Muscle of leg (tissue), 11 donors: ENCODE measurements around the gene ABTB2. TPM values are rescaled to one million over a fixed set of nuclear protein-coding genes. Genes with fewer than 3 reads are reported as not detected.

Experiments used
- DNase-seq: peaks from one replicate; pipeline ENCODE4 v3.0.0; 2013
- H3K27ac ChIP-seq: one replicate; pipeline ENCODE4 v1.5.1; 2013; ENCODE audit warnings: mild to moderate bottlenecking, low read length, control low read depth
- H3K27me3 ChIP-seq: one replicate; pipeline ENCODE4 v1.6.1; 2013; ENCODE audit warnings: low read length; ENCODE audit not compliant: control insufficient read depth, insufficient read depth
- H3K36me3 ChIP-seq: one replicate; pipeline ENCODE4 v1.6.1; 2013; ENCODE audit warnings: low read length; ENCODE audit not compliant: control insufficient read depth, insufficient read depth
- H3K4me1 ChIP-seq: one replicate; pipeline ENCODE4 v1.6.1; 2013; ENCODE audit warnings: low read length; ENCODE audit not compliant: control insufficient read depth, insufficient read depth
- H3K4me3 ChIP-seq: one replicate; pipeline ENCODE4 v1.5.1; 2013; ENCODE audit warnings: low read length, control low read depth
- H3K9me3 ChIP-seq: replicated peaks from 2 replicates; pipeline ENCODE4 v1.6.1; 2013; ENCODE audit warnings: low read depth, low read length; ENCODE audit not compliant: control insufficient read depth
- WGBS: methylation state at CpG from one replicate; pipeline ENCODE4 v1.1.5; 2013; ENCODE audit warnings: missing lambda C conversion rate; ENCODE audit not compliant: insufficient coverage; 5-methylcytosine and 5-hydroxymethylcytosine counted together
- polyA plus RNA-seq, 8 donors: library from polyadenylated mRNA; unstranded; fragments of 120-200 nt; gene quantifications; one replicate each; pipeline versions ENCODE4 v1.2.1 to v1.2.3, GENCODE V29; 2013; ENCODE audit warnings: inconsistent platforms in 1 of 8, low replicate concordance in 1 of 8; ENCODE audit not compliant: insufficient read length in 8 of 8, insufficient read depth in 1 of 8
- total RNA-seq: library from RNA; stranded (reverse); fragments of 120-200 nt; gene quantifications from one replicate; pipeline ENCODE4 v1.2.4, GENCODE V29; 2013

ABTB2 gene
- total and polyA plus RNA-seq, 9 donors = 3.5 to 8.5 (median 6.5) TPM

- Histone ChIP-seq H3K4me3 (no peak overlapping the region), H3K4me1 (no peaks in the 10 kb centered on the region), H3K9me3 (no peaks in the 10 kb centered on the region), H3K36me3 (peaks cover 90% of the 10 kb centered on the region), H3K27ac (no peak overlapping the region), H3K27me3 (no peaks in the 10 kb centered on the region)
- no peak for DNase-seq
- 100% methylated on average over 1 of the region's 3 CpGs for WGBS
Measured at GRCh38 chr11:34135439-34135838, 222.4 kb downstream of the ABTB2 start.

GRCh38 chr11:34134765-34135164 lies 223.0 kb downstream of the ABTB2 start:
- H3K4me1 ChIP-seq = no peaks in the 10 kb centered on the region
- H3K4me3 ChIP-seq = no peak overlapping the region
- DNase-seq = no peak
- H3K27ac ChIP-seq = no peak overlapping the region
- no peaks in the 10 kb centered on the region for H3K9me3 ChIP-seq
- peaks cover 86% of the 10 kb centered on the region for H3K36me3 ChIP-seq
- no CpG with 5 or more reads among the region's 5 CpGs for WGBS
- no peaks in the 10 kb centered on the region for H3K27me3 ChIP-seq

- 87% methylated on average over 4 of the region's 4 CpGs for WGBS
- Histone ChIP-seq H3K4me3 (no peak overlapping the region), H3K9me3 (no peaks in the 10 kb centered on the region), H3K27ac (no peak overlapping the region), H3K4me1 (no peaks in the 10 kb centered on the region), H3K36me3 (peaks cover 73% of the 10 kb centered on the region), H3K27me3 (no peaks in the 10 kb centered on the region)
- DNase-seq = no peak
Measured at GRCh38 chr11:34132261-34132965, 225.4 kb downstream of the ABTB2 start.

- Histone ChIP-seq H3K27me3 (no peaks in the 10 kb centered on the region), H3K4me3 (no peak overlapping the region), H3K4me1 (no peaks in the 10 kb centered on the region), H3K36me3 (peaks cover 68% of the 10 kb centered on the region), H3K27ac (no peak overlapping the region), H3K9me3 (no peaks in the 10 kb centered on the region)
- WGBS = no CpG with 5 or more reads among the region's 3 CpGs
- DNase-seq = no peak
Measured at GRCh38 chr11:34128824-34129223, 229.0 kb downstream of the ABTB2 start.

GRCh38 chr11:34126959-34127848 lies 230.6 kb downstream of the ABTB2 start:
- Histone ChIP-seq H3K27me3 (no peaks in the 10 kb centered on the region), H3K4me1 (no peaks in the 10 kb centered on the region), H3K36me3 (peaks cover 68% of the 10 kb centered on the region), H3K9me3 (no peaks in the 10 kb centered on the region), H3K27ac (no peak overlapping the region), H3K4me3 (no peak overlapping the region)
- WGBS = 84% methylated on average over 2 of the region's 12 CpGs
- DNase-seq = no peak

- no peaks in the 10 kb centered on the region for H3K27me3 ChIP-seq
- WGBS = 88% methylated on average over 1 of the region's 4 CpGs
- no peaks in the 10 kb centered on the region for H3K4me1 ChIP-seq
- H3K9me3 ChIP-seq = no peaks in the 10 kb centered on the region
- H3K4me3 ChIP-seq = no peak overlapping the region
- H3K36me3 ChIP-seq = peaks cover 67% of the 10 kb centered on the region
- H3K27ac ChIP-seq = no peak overlapping the region
- no peak for DNase-seq
Measured at GRCh38 chr11:34124885-34125668, 232.7 kb downstream of the ABTB2 start.

- DNase-seq = no peak
- H3K36me3 ChIP-seq = peaks cover 80% of the 10 kb centered on the region
- H3K4me1 ChIP-seq = no peaks in the 10 kb centered on the region
- no peaks in the 10 kb centered on the region for H3K27me3 ChIP-seq
- H3K27ac ChIP-seq = no peak overlapping the region
- H3K4me3 ChIP-seq = no peak overlapping the region
- WGBS = 87% methylated on average over 3 of the region's 4 CpGs
- H3K9me3 ChIP-seq = no peaks in the 10 kb centered on the region
Measured at GRCh38 chr11:34120651-34121050, 237.2 kb downstream of the ABTB2 start.

GRCh38 chr11:34114471-34114870 lies 243.3 kb downstream of the ABTB2 start:
- H3K4me1 ChIP-seq = no peaks in the 10 kb centered on the region
- H3K27ac ChIP-seq = no peak overlapping the region
- no peaks in the 10 kb centered on the region for H3K9me3 ChIP-seq
- H3K27me3 ChIP-seq = no peaks in the 10 kb centered on the region
- no peak for DNase-seq
- WGBS = 68% methylated on average over 3 of the region's 5 CpGs
- peaks cover 83% of the 10 kb centered on the region for H3K36me3 ChIP-seq
- no peak overlapping the region for H3K4me3 ChIP-seq

GRCh38 chr11:34114014-34114413 lies 243.8 kb downstream of the ABTB2 start:
- Histone ChIP-seq H3K36me3 (peaks cover 83% of the 10 kb centered on the region), H3K27me3 (no peaks in the 10 kb centered on the region), H3K4me3 (no peak overlapping the region), H3K27ac (no peak overlapping the region), H3K4me1 (no peaks in the 10 kb centered on the region), H3K9me3 (no peaks in the 10 kb centered on the region)
- DNase-seq = no peak
- 94% methylated on average over 2 of the region's 2 CpGs for WGBS
